Sigmoid colon (tissue), 4 donors: ENCODE measurements around the gene RAB20.

Experiments
- CTCF ChIP-seq, 4 experiments: fragments of 450-650 bp in 3 of 4; fragments of 200-600 bp in 1 of 4; IDR thresholded peaks; one replicate each; pipeline ENCODE4 v1.5.1; 2016 to 2019; ENCODE audit warnings: antibody characterized with exemption in 4 of 4, mild to moderate bottlenecking in 3 of 4, moderate library complexity in 2 of 4
- POLR2A ChIP-seq, 2 donors: fragments of 450-650 bp; IDR thresholded peaks; one replicate each; pipeline ENCODE4 v1.6.1; 2016; ENCODE audit warnings: antibody characterized with exemption in 2 of 2, mild to moderate bottlenecking in 2 of 2, moderate library complexity in 2 of 2
- POLR2AphosphoS5 ChIP-seq, 4 donors: sonication (generic); formaldehyde crosslinking; IDR thresholded peaks; one replicate each; pipeline ENCODE4 v1.6.1; 2017; ENCODE audit warnings: antibody characterized with exemption in 4 of 4

- TF ChIP-seq CTCF (IDR thresholded peaks at IDR 0.05) (no peak), POLR2A (IDR thresholded peaks at IDR 0.05) (no peak), POLR2AphosphoS5 (IDR thresholded peaks at IDR 0.05) (no peak)
Observed at GRCh38 chr13:110549795-110550160, 11.7 kb downstream of the RAB20 start.
